Peyer's patch (tissue), 4 donors: ENCODE measurements around the gene GMPPB.

Experiments used
- CTCF ChIP-seq, 6 experiments: fragments of 450-650 bp in 4 of 6; fragments of 200-600 bp in 2 of 6; sonication (generic) in 1 of 6; IDR thresholded peaks; one replicate each; pipeline ENCODE4 v1.5.1; 2017 to 2019; ENCODE audit warnings: antibody characterized with exemption in 6 of 6, mild to moderate bottlenecking in 3 of 6, moderate library complexity in 1 of 6
- POLR2A ChIP-seq, 2 donors: fragments of 450-650 bp; IDR thresholded peaks; one replicate each; pipeline ENCODE4 v1.5.1; 2017; ENCODE audit warnings: antibody characterized with exemption in 2 of 2, mild to moderate bottlenecking in 2 of 2, moderate library complexity in 2 of 2

- TF ChIP-seq CTCF (IDR thresholded peaks at IDR 0.05): no peak
- no peak for TF ChIP-seq POLR2A (IDR thresholded peaks at IDR 0.05)
Observed at GRCh38 chr3:49720855-49721595, 2.7 kb downstream of the GMPPB start.
